Ascending aorta (tissue), 2 donors: ENCODE measurements around the gene STARD13. TPM values are rescaled to one million over a fixed set of nuclear protein-coding genes. Genes with fewer than 3 reads are reported as not detected.

Experiments
- DNase-seq, 2 donors: peaks; one replicate each; pipeline ENCODE4 v3.0.0-alpha.2; 2019; ENCODE audit warnings: low spot score in 2 of 2
- H3K27ac ChIP-seq, 2 donors: fragments of 200-600 bp; sonication (generic); one replicate each; pipeline ENCODE4 v1.5.1; 2016 to 2017; ENCODE audit warnings: mild to moderate bottlenecking in 1 of 2
- H3K27me3 ChIP-seq: fragments of 200-600 bp; sonication (generic); one replicate; pipeline ENCODE4 v1.5.1; 2017
- H3K36me3 ChIP-seq, 2 donors: fragments of 200-600 bp; sonication (generic); one replicate each; pipeline ENCODE4 v1.5.1; 2016
- H3K4me1 ChIP-seq, 2 donors: fragments of 200-600 bp; sonication (generic); one replicate each; pipeline ENCODE4 v1.5.1; 2016 to 2017; ENCODE audit warnings: mild to moderate bottlenecking in 1 of 2
- H3K4me3 ChIP-seq, 2 donors: fragments of 200-600 bp; sonication (generic); one replicate each; pipeline ENCODE4 v1.5.1; 2016 to 2017; ENCODE audit warnings: mild to moderate bottlenecking in 1 of 2
- H3K9me3 ChIP-seq, 2 donors: fragments of 200-600 bp; sonication (generic); one replicate each; pipeline ENCODE4 v1.5.1; 2016
- CTCF ChIP-seq, 3 experiments: fragments of 200-600 bp in 2 of 3; fragments of 450-650 bp in 1 of 3; sonication (generic) in 2 of 3; IDR thresholded peaks; one replicate each; pipeline ENCODE4 v1.5.1; 2016 to 2019; ENCODE audit warnings: antibody characterized with exemption in 3 of 3, mild to moderate bottlenecking in 1 of 3, moderate library complexity in 1 of 3
- intact Hi-C: fragments of 100-400 bp; cut with DNase I; formaldehyde crosslinking; loops from one replicate; pipeline ENCODE4 v1.15.1; 2023
- total RNA-seq: library from RNA; depleted of rRNA; stranded (reverse); fragments of >200 nt; gene quantifications from one replicate; pipeline ENCODE4 v1.1.0, GENCODE V29; 2016

Gene STARD13
- total RNA-seq, 1 donor from 2014 or later: 34.6 TPM

DNA sequence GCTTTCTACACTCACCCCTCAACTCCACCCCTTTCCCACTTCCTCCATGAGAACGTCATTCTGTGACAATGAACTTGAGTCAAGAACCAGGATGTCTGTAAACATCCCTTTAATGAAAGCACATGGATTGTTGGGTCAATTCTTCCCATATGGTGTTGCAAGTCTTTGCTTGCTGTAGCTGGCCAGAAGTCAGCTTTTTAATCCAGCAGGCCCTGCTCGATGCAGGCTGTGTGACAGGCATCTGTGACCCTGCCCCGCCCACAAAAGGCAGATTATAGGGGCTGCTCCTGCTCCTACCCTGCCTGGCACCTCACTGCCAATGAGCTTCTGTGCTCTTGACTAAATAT lies 78.0 kb downstream of the STARD13 start:
- no peak for DNase-seq
- Histone ChIP-seq H3K27me3 (no peaks in the 10 kb centered on the region), H3K9me3 (no peaks in the 10 kb centered on the region), H3K36me3 (no peaks in the 10 kb centered on the region), H3K4me3 (no peak overlapping the region), H3K27ac (peak overlapping the region; percentile 71 to 82), H3K4me1 (peaks cover 0 to 24% of the 10 kb centered on the region in 2 donors)
- intact Hi-C loops: loop anchor here (5.0 kb wide), 1 partner anchor 100 kb away; no protein-coding TSS in a partner anchor
- no peak for TF ChIP-seq CTCF (IDR thresholded peaks at IDR 0.05)

GRCh38 chr13:33206945-33207614 lies 78.5 kb downstream of the STARD13 start:
- DNase-seq: no peak
- Histone ChIP-seq H3K9me3 (no peaks in the 10 kb centered on the region), H3K36me3 (no peaks in the 10 kb centered on the region), H3K4me1 (peaks cover 0 to 27% of the 10 kb centered on the region in 2 donors), H3K27ac (peak overlapping the region; percentile 71 to 82), H3K27me3 (no peaks in the 10 kb centered on the region), H3K4me3 (no peak overlapping the region)
- TF ChIP-seq CTCF (IDR thresholded peaks at IDR 0.05): no peak
- intact Hi-C loops: loop anchor here (5.0 kb wide), 1 partner anchor 100 kb away; no protein-coding TSS in a partner anchor

DNA sequence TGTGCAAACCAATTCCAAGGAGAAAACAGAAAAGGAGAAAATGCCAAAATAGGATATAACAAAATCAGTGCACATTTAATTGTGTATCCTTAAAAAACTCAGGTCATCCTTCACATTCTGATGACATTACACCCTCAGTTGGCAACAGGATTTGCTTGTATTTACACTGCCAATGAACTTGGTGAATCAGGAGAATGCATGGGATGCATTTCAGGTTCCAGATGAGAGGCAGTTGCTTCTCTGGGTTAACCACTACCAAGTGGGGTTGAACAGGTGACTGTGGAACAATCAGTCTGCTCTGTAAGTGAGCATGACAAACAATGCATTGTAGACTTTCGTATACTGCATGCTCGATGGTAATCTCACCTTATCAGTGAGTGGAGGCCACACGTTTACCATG lies 79.1 kb downstream of the STARD13 start:
- no peaks in the 10 kb centered on the region for H3K36me3 ChIP-seq
- intact Hi-C loops: loop anchor here (5.0 kb wide), 1 partner anchor 99 kb away; no protein-coding TSS in a partner anchor

GRCh38 chr13:33205804-33206221 lies 79.7 kb downstream of the STARD13 start:
- intact Hi-C loops: loop anchor here (5.0 kb wide), 1 partner anchor 99 kb away; no protein-coding TSS in a partner anchor
- H3K4me1 ChIP-seq: peaks cover 0 to 32% of the 10 kb centered on the region in 2 donors

More for the DNA sequence above, 79.1 kb downstream of the STARD13 start:
- TF ChIP-seq CTCF (IDR thresholded peaks at IDR 0.05): no peak
- no peak for DNase-seq
- Histone ChIP-seq H3K4me1 (peaks cover 0 to 32% of the 10 kb centered on the region in 2 donors), H3K27ac (peak overlapping the region; percentile 63 to 82), H3K27me3 (no peaks in the 10 kb centered on the region), H3K4me3 (no peak overlapping the region), H3K9me3 (no peaks in the 10 kb centered on the region)

DNA sequence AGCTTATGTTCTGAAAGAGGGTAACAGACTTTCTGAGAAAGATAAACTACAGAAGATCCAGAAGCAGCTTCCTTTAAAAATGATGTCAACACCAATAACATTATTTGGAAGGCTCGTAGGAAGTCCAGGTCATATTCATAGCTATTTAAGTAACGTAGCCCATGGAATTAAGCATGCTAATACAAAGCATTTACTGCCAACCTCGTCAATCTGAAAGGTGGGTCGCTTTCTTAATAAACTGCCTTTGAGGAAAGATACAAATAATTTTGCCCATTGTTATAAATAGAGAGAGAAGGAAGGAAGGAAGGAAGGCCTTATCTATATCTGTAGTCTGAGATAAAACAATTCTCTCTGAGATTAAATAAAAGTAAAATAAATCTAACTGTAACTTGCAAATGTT lies 80.3 kb downstream of the STARD13 start:
- Histone ChIP-seq H3K27me3 (no peaks in the 10 kb centered on the region), H3K4me3 (peak overlapping the region; percentile 52 to 67), H3K36me3 (no peaks in the 10 kb centered on the region), H3K4me1 (peaks cover 0 to 32% of the 10 kb centered on the region in 2 donors), H3K27ac (peak overlapping the region; percentile 63 to 82), H3K9me3 (no peaks in the 10 kb centered on the region)
- intact Hi-C loops: loop anchor here (5.0 kb wide), 1 partner anchor 98 kb away; no protein-coding TSS in a partner anchor
- no peak for DNase-seq
- TF ChIP-seq CTCF (IDR thresholded peaks at IDR 0.05): no peak

More at GRCh38 chr13:33205804-33206221, 79.7 kb downstream of the STARD13 start:
- Histone ChIP-seq H3K27ac (peak overlapping the region; percentile 63 to 82), H3K36me3 (no peaks in the 10 kb centered on the region), H3K9me3 (no peaks in the 10 kb centered on the region), H3K27me3 (no peaks in the 10 kb centered on the region), H3K4me3 (peak overlapping the region; percentile 52 to 67)
- DNase-seq: peak in 1 of 2 donors; percentile 75
- TF ChIP-seq CTCF (IDR thresholded peaks at IDR 0.05): no peak
